ENCODE measurements around the gene TCF4. TPM values are rescaled to one million over a fixed set of nuclear protein-coding genes. Genes with fewer than 3 reads are reported as not detected.

Gene TCF4
- total and polyA plus RNA-seq, 2 donors = 12.7 to 36.6 TPM

GRCh38 chr18:55396267-55396905 lies 191.6 kb downstream of the TCF4 start:
- Histone ChIP-seq H3K27me3 (ENCODE audit: control insufficient read depth in 2 of 2, insufficient read depth in 1 of 2, low read length in 1 of 2) (no peaks in the 10 kb centered on the region), H3K27ac (ENCODE audit: low read depth in 1 of 2, low read length in 1 of 2) (no peak overlapping the region), H3K36me3 (ENCODE audit: control insufficient read depth in 2 of 2, insufficient read depth in 2 of 2, low read length in 1 of 2) (no peaks in the 10 kb centered on the region), H3K4me3 (ENCODE audit: low read length in 2 of 2) (no peak overlapping the region), H3K4me1 (ENCODE audit: control insufficient read depth in 2 of 2, insufficient read depth in 2 of 2, low read length in 2 of 2) (no peaks in the 10 kb centered on the region), H3K9me3 (ENCODE audit: control insufficient read depth in 2 of 2, insufficient read depth in 1 of 2, low read length in 1 of 2) (no peaks in the 10 kb centered on the region)
- DNase-seq (ENCODE audit: low read depth in 6 of 9, low spot score in 9 of 9) = no peak
- 98% methylated on average over 3 of the region's 3 CpGs for WGBS

- no peaks in the 10 kb centered on the region for H3K9me3 ChIP-seq (ENCODE audit: control insufficient read depth in 2 of 2, insufficient read depth in 1 of 2, low read length in 1 of 2)
- 90% methylated on average over 6 of the region's 6 CpGs for WGBS
- no peaks in the 10 kb centered on the region for H3K4me1 ChIP-seq (ENCODE audit: control insufficient read depth in 2 of 2, insufficient read depth in 2 of 2, low read length in 2 of 2)
- no peaks in the 10 kb centered on the region for H3K27me3 ChIP-seq (ENCODE audit: control insufficient read depth in 2 of 2, insufficient read depth in 1 of 2, low read length in 1 of 2)
- H3K4me3 ChIP-seq (ENCODE audit: low read length in 2 of 2) = no peak overlapping the region
- H3K36me3 ChIP-seq (ENCODE audit: control insufficient read depth in 2 of 2, insufficient read depth in 2 of 2, low read length in 1 of 2) = no peaks in the 10 kb centered on the region
- H3K27ac ChIP-seq (ENCODE audit: low read depth in 1 of 2, low read length in 1 of 2) = no peak overlapping the region
- DNase-seq (ENCODE audit: low read depth in 6 of 9, low spot score in 9 of 9) = no peak
These were observed 192.2 kb downstream of the TCF4 start for GRCh38 chr18:55395799-55396198.

- Histone ChIP-seq H3K4me3 (ENCODE audit: low read length in 2 of 2) (no peak overlapping the region), H3K4me1 (ENCODE audit: control insufficient read depth in 2 of 2, insufficient read depth in 2 of 2, low read length in 2 of 2) (no peaks in the 10 kb centered on the region), H3K9me3 (ENCODE audit: control insufficient read depth in 2 of 2, insufficient read depth in 1 of 2, low read length in 1 of 2) (no peaks in the 10 kb centered on the region), H3K27ac (ENCODE audit: low read depth in 1 of 2, low read length in 1 of 2) (no peak overlapping the region), H3K27me3 (ENCODE audit: control insufficient read depth in 2 of 2, insufficient read depth in 1 of 2, low read length in 1 of 2) (no peaks in the 10 kb centered on the region), H3K36me3 (ENCODE audit: control insufficient read depth in 2 of 2, insufficient read depth in 2 of 2, low read length in 1 of 2) (no peaks in the 10 kb centered on the region)
- WGBS = 98% methylated on average over 4 of the region's 4 CpGs
- DNase-seq (ENCODE audit: low read depth in 6 of 9, low spot score in 9 of 9) = no peak
These were observed 197.1 kb downstream of the TCF4 start for GRCh38 chr18:55390898-55391297.

- 96% methylated on average over 8 of the region's 8 CpGs for WGBS
- DNase-seq (ENCODE audit: low read depth in 6 of 9, low spot score in 9 of 9) = no peak
These were observed 200.6 kb downstream of the TCF4 start for GRCh38 chr18:55387139-55387984.

GRCh38 chr18:55386545-55386944 lies 201.4 kb downstream of the TCF4 start:
- no peaks in the 10 kb centered on the region for H3K36me3 ChIP-seq (ENCODE audit: control insufficient read depth in 2 of 2, insufficient read depth in 2 of 2, low read length in 1 of 2)
- H3K4me1 ChIP-seq (ENCODE audit: control insufficient read depth in 2 of 2, insufficient read depth in 2 of 2, low read length in 2 of 2) = no peaks in the 10 kb centered on the region
- H3K27me3 ChIP-seq (ENCODE audit: control insufficient read depth in 2 of 2, insufficient read depth in 1 of 2, low read length in 1 of 2) = no peaks in the 10 kb centered on the region
- no peak overlapping the region for H3K4me3 ChIP-seq (ENCODE audit: low read length in 2 of 2)
- WGBS = 96% methylated on average over 1 of the region's 1 CpG
- no peaks in the 10 kb centered on the region for H3K9me3 ChIP-seq (ENCODE audit: control insufficient read depth in 2 of 2, insufficient read depth in 1 of 2, low read length in 1 of 2)
- H3K27ac ChIP-seq (ENCODE audit: low read depth in 1 of 2, low read length in 1 of 2) = no peak overlapping the region
- DNase-seq (ENCODE audit: low read depth in 6 of 9, low spot score in 9 of 9) = no peak

More at GRCh38 chr18:55387139-55387984, 200.6 kb downstream of the TCF4 start:
- no peak overlapping the region for H3K27ac ChIP-seq (ENCODE audit: low read depth in 1 of 2, low read length in 1 of 2)
- no peaks in the 10 kb centered on the region for H3K9me3 ChIP-seq (ENCODE audit: control insufficient read depth in 2 of 2, insufficient read depth in 1 of 2, low read length in 1 of 2)
- H3K4me1 ChIP-seq (ENCODE audit: control insufficient read depth in 2 of 2, insufficient read depth in 2 of 2, low read length in 2 of 2) = no peaks in the 10 kb centered on the region
- H3K27me3 ChIP-seq (ENCODE audit: control insufficient read depth in 2 of 2, insufficient read depth in 1 of 2, low read length in 1 of 2) = no peaks in the 10 kb centered on the region
- H3K36me3 ChIP-seq (ENCODE audit: control insufficient read depth in 2 of 2, insufficient read depth in 2 of 2, low read length in 1 of 2) = no peaks in the 10 kb centered on the region
- no peak overlapping the region for H3K4me3 ChIP-seq (ENCODE audit: low read length in 2 of 2)

- DNase-seq (ENCODE audit: low read depth in 6 of 9, low spot score in 9 of 9) = no peak
- no peaks in the 10 kb centered on the region for H3K27me3 ChIP-seq (ENCODE audit: control insufficient read depth in 2 of 2, insufficient read depth in 1 of 2, low read length in 1 of 2)
- WGBS = 98% methylated on average over 4 of the region's 4 CpGs
- no peak overlapping the region for H3K27ac ChIP-seq (ENCODE audit: low read depth in 1 of 2, low read length in 1 of 2)
- H3K4me1 ChIP-seq (ENCODE audit: control insufficient read depth in 2 of 2, insufficient read depth in 2 of 2, low read length in 2 of 2) = no peaks in the 10 kb centered on the region
- H3K9me3 ChIP-seq (ENCODE audit: control insufficient read depth in 2 of 2, insufficient read depth in 1 of 2, low read length in 1 of 2) = no peaks in the 10 kb centered on the region
- H3K36me3 ChIP-seq (ENCODE audit: control insufficient read depth in 2 of 2, insufficient read depth in 2 of 2, low read length in 1 of 2) = no peaks in the 10 kb centered on the region
- no peak overlapping the region for H3K4me3 ChIP-seq (ENCODE audit: low read length in 2 of 2)
These were observed 202.2 kb downstream of the TCF4 start for GRCh38 chr18:55385770-55386169.

GRCh38 chr18:55384551-55385275 lies 203.3 kb downstream of the TCF4 start:
- H3K27ac ChIP-seq (ENCODE audit: low read depth in 1 of 2, low read length in 1 of 2) = no peak overlapping the region
- no peaks in the 10 kb centered on the region for H3K36me3 ChIP-seq (ENCODE audit: control insufficient read depth in 2 of 2, insufficient read depth in 2 of 2, low read length in 1 of 2)
- H3K9me3 ChIP-seq (ENCODE audit: control insufficient read depth in 2 of 2, insufficient read depth in 1 of 2, low read length in 1 of 2) = no peaks in the 10 kb centered on the region
- DNase-seq (ENCODE audit: low read depth in 6 of 9, low spot score in 9 of 9) = peak in 5 of 9 donors; percentile 4 to 39 (median 10)
- no peaks in the 10 kb centered on the region for H3K27me3 ChIP-seq (ENCODE audit: control insufficient read depth in 2 of 2, insufficient read depth in 1 of 2, low read length in 1 of 2)
- no peak overlapping the region for H3K4me3 ChIP-seq (ENCODE audit: low read length in 2 of 2)
- 94% methylated on average over 4 of the region's 4 CpGs for WGBS
- no peaks in the 10 kb centered on the region for H3K4me1 ChIP-seq (ENCODE audit: control insufficient read depth in 2 of 2, insufficient read depth in 2 of 2, low read length in 2 of 2)

GRCh38 chr18:55384115-55384514 lies 203.9 kb downstream of the TCF4 start:
- WGBS = 99% methylated on average over 4 of the region's 4 CpGs
- DNase-seq (ENCODE audit: low read depth in 6 of 9, low spot score in 9 of 9) = no peak
- H3K27me3 ChIP-seq (ENCODE audit: control insufficient read depth in 2 of 2, insufficient read depth in 1 of 2, low read length in 1 of 2) = no peaks in the 10 kb centered on the region
- H3K27ac ChIP-seq (ENCODE audit: low read depth in 1 of 2, low read length in 1 of 2) = no peak overlapping the region
- no peaks in the 10 kb centered on the region for H3K4me1 ChIP-seq (ENCODE audit: control insufficient read depth in 2 of 2, insufficient read depth in 2 of 2, low read length in 2 of 2)
- H3K36me3 ChIP-seq (ENCODE audit: control insufficient read depth in 2 of 2, insufficient read depth in 2 of 2, low read length in 1 of 2) = no peaks in the 10 kb centered on the region
- no peaks in the 10 kb centered on the region for H3K9me3 ChIP-seq (ENCODE audit: control insufficient read depth in 2 of 2, insufficient read depth in 1 of 2, low read length in 1 of 2)
- H3K4me3 ChIP-seq (ENCODE audit: low read length in 2 of 2) = no peak overlapping the region

GRCh38 chr18:55382277-55382805 lies 205.7 kb downstream of the TCF4 start:
- Histone ChIP-seq H3K4me1 (ENCODE audit: control insufficient read depth in 2 of 2, insufficient read depth in 2 of 2, low read length in 2 of 2) (no peaks in the 10 kb centered on the region), H3K4me3 (ENCODE audit: low read length in 2 of 2) (no peak overlapping the region), H3K27me3 (ENCODE audit: control insufficient read depth in 2 of 2, insufficient read depth in 1 of 2, low read length in 1 of 2) (no peaks in the 10 kb centered on the region), H3K9me3 (ENCODE audit: control insufficient read depth in 2 of 2, insufficient read depth in 1 of 2, low read length in 1 of 2) (no peaks in the 10 kb centered on the region), H3K27ac (ENCODE audit: low read depth in 1 of 2, low read length in 1 of 2) (no peak overlapping the region), H3K36me3 (ENCODE audit: control insufficient read depth in 2 of 2, insufficient read depth in 2 of 2, low read length in 1 of 2) (no peaks in the 10 kb centered on the region)
- 93% methylated on average over 2 of the region's 2 CpGs for WGBS
- no peak for DNase-seq (ENCODE audit: low read depth in 6 of 9, low spot score in 9 of 9)

All from thymus (tissue), 11 donors.